HG03025 (cell line): Measurements from ENCODE around the gene SPAG16.

Experiments
- ATAC-seq: cut with Tn5 transposase; IDR thresholded peaks from one replicate; pipeline ENCODE4 v1.9.1; 2021; ENCODE audit warnings: mild to moderate bottlenecking, moderate library complexity; ENCODE audit not compliant: unreplicated experiment, low FRiP score

Gene SPAG16

GRCh38 chr2:214410128-214410775, 1126.0 kb downstream of the SPAG16 start:
- ATAC-seq, result no peak

GRCh38 chr2:214410918-214411554, 1126.8 kb downstream of the SPAG16 start, which contains the start of gene VWC2L:
Gene VWC2L, plus strand, starts transcription at chr2:214411054. Its CDS starts 3,140 bp downstream, at chr2:214414194.
- no peak for ATAC-seq

GRCh38 chr2:214412679-214413078, 1128.4 kb downstream of the SPAG16 start:
- no peak for ATAC-seq

- ATAC-seq, result no peak
Measured at GRCh38 chr2:214436470-214436869, 1152.2 kb downstream of the SPAG16 start.

GRCh38 chr2:214450118-214450894, 1166.0 kb downstream of the SPAG16 start:
- no peak for ATAC-seq

GRCh38 chr2:214451516-214452275, 1167.4 kb downstream of the SPAG16 start:
- ATAC-seq, result no peak
